Measurements from ENCODE around the gene IQGAP2. TPM values are rescaled to one million over a fixed set of nuclear protein-coding genes. Genes with fewer than 3 reads are reported as not detected.

The IQGAP2 gene
- total RNA-seq, 1 experiment from 2014 or later, result not detected

- Histone ChIP-seq H3K36me3 (ENCODE audit: low read depth, low read length) (no peaks in the 10 kb centered on the region), H3K27ac (ENCODE audit: low read length) (no peak within 1 kb of the TSS), H3K4me2 (ENCODE audit: low read length) (no peak within 1 kb of the TSS), H3K4me1 (ENCODE audit: insufficient read depth, low read length) (no peaks in the 10 kb centered on the region), H3K27me3 (ENCODE audit: low read length) (no peaks in the 10 kb centered on the region), H3K9me2 (replicated peaks; ENCODE audit: low read length) (no peaks in the 10 kb centered on the region), H3K9ac (ENCODE audit: low read length) (no peak within 1 kb of the TSS), H3K79me2 (ENCODE audit: low read length) (no peaks in the 10 kb centered on the region), H3F3A (ENCODE audit: low read length, unreplicated experiment) (no peaks in the 10 kb centered on the region), H2AFZ (ENCODE audit: low read length) (0 out of 2 replicates have a peak within 1 kb of the TSS, but pooled peaks have one; percentile 34), H3K9me3 (ENCODE audit: low read length) (no peaks in the 10 kb centered on the region), H3K4me3 (ENCODE audit: low read length) (no peak within 1 kb of the TSS), H4K20me1 (ENCODE audit: low read length) (no peaks in the 10 kb centered on the region)
- ATAC-seq, result peak; percentile 84
- CTCF ChIA-PET, result no interaction called here
- POLR2A ChIA-PET (ENCODE audit: unreplicated experiment), result no interaction called here
- intact Hi-C loops (cut with micrococcal nuclease), result no loop called here
- BruUV-seq (replicated peaks), result no TSS peak
- DNase-seq, result peak; percentile 43
- TF ChIP-seq EZH2phosphoT487 (IDR thresholded peaks at IDR 0.05; ENCODE audit: borderline replicate concordance, low read length) (no peak), CTCF (conservative IDR thresholded peaks at IDR 0.05; ENCODE audit: low read depth, low read length) (no peak), EZH2 (IDR thresholded peaks at IDR 0.05; ENCODE audit: low read length, unreplicated experiment) (no peak)
Observed at GRCh38 chr5:76622973-76623596, 220.0 kb downstream of the IQGAP2 start, which contains the start of gene F2RL2. TSS of gene F2RL2 (minus strand) at chr5:76623403. CDS start at chr5:76623230, 173 bp downstream.

GRCh38 chr5:76625087-76625815 lies 222.2 kb downstream of the IQGAP2 start:
- Histone ChIP-seq H3F3A (ENCODE audit: low read length, unreplicated experiment) (no peaks in the 10 kb centered on the region), H3K79me2 (ENCODE audit: low read length) (no peaks in the 10 kb centered on the region), H4K20me1 (ENCODE audit: low read length) (no peaks in the 10 kb centered on the region), H3K9me3 (ENCODE audit: low read length) (no peaks in the 10 kb centered on the region), H3K36me3 (ENCODE audit: low read depth, low read length) (no peaks in the 10 kb centered on the region), H2AFZ (ENCODE audit: low read length) (no peak overlapping the region), H3K4me1 (ENCODE audit: insufficient read depth, low read length) (no peaks in the 10 kb centered on the region), H3K27ac (ENCODE audit: low read length) (no peak overlapping the region), H3K27me3 (ENCODE audit: low read length) (no peaks in the 10 kb centered on the region), H3K4me3 (ENCODE audit: low read length) (no peak overlapping the region), H3K9me2 (replicated peaks; ENCODE audit: low read length) (no peaks in the 10 kb centered on the region), H3K4me2 (ENCODE audit: low read length) (no peak overlapping the region), H3K9ac (ENCODE audit: low read length) (no peak overlapping the region)
- ATAC-seq (no peak), DNase-seq (no peak)
- BruUV-seq (replicated peaks), result no TSS peak
- ChIA-PET CTCF (no interaction called here), POLR2A (ENCODE audit: unreplicated experiment) (no interaction called here)
- intact Hi-C loops (cut with micrococcal nuclease), result no loop called here
- TF ChIP-seq EZH2phosphoT487 (IDR thresholded peaks at IDR 0.05; ENCODE audit: borderline replicate concordance, low read length), result no peak

- Histone ChIP-seq H3K27me3 (ENCODE audit: low read length) (no peaks in the 10 kb centered on the region), H3K4me2 (ENCODE audit: low read length) (no peak overlapping the region), H3K9ac (ENCODE audit: low read length) (no peak overlapping the region), H3K9me3 (ENCODE audit: low read length) (no peaks in the 10 kb centered on the region), H3K36me3 (ENCODE audit: low read depth, low read length) (no peaks in the 10 kb centered on the region), H3K4me3 (ENCODE audit: low read length) (no peak overlapping the region), H3K4me1 (ENCODE audit: insufficient read depth, low read length) (no peaks in the 10 kb centered on the region), H4K20me1 (ENCODE audit: low read length) (no peaks in the 10 kb centered on the region), H3F3A (ENCODE audit: low read length, unreplicated experiment) (no peaks in the 10 kb centered on the region), H2AFZ (ENCODE audit: low read length) (no peak overlapping the region), H3K9me2 (replicated peaks; ENCODE audit: low read length) (no peaks in the 10 kb centered on the region), H3K79me2 (ENCODE audit: low read length) (no peaks in the 10 kb centered on the region), H3K27ac (ENCODE audit: low read length) (no peak overlapping the region)
- DNase-seq (no peak), ATAC-seq (no peak)
- no TSS peak for BruUV-seq (replicated peaks)
- TF ChIP-seq EZH2phosphoT487 (IDR thresholded peaks at IDR 0.05; ENCODE audit: borderline replicate concordance, low read length) (no peak), EZH2 (IDR thresholded peaks at IDR 0.05; ENCODE audit: low read length, unreplicated experiment) (no peak), CTCF (conservative IDR thresholded peaks at IDR 0.05; ENCODE audit: low read depth, low read length) (no peak)
- ChIA-PET CTCF (no interaction called here), POLR2A (ENCODE audit: unreplicated experiment) (no interaction called here)
- intact Hi-C loops (cut with micrococcal nuclease), result no loop called here
Observed at GRCh38 chr5:76626738-76627137, 223.7 kb downstream of the IQGAP2 start.

Measured in PC-3 (cell line).